Measurements from ENCODE around the gene IRX4. TPM values are rescaled to one million over a fixed set of nuclear protein-coding genes. Genes with fewer than 3 reads are reported as not detected.

The IRX4 gene
- polyA plus RNA-seq, 1 experiment: not detected

DNA sequence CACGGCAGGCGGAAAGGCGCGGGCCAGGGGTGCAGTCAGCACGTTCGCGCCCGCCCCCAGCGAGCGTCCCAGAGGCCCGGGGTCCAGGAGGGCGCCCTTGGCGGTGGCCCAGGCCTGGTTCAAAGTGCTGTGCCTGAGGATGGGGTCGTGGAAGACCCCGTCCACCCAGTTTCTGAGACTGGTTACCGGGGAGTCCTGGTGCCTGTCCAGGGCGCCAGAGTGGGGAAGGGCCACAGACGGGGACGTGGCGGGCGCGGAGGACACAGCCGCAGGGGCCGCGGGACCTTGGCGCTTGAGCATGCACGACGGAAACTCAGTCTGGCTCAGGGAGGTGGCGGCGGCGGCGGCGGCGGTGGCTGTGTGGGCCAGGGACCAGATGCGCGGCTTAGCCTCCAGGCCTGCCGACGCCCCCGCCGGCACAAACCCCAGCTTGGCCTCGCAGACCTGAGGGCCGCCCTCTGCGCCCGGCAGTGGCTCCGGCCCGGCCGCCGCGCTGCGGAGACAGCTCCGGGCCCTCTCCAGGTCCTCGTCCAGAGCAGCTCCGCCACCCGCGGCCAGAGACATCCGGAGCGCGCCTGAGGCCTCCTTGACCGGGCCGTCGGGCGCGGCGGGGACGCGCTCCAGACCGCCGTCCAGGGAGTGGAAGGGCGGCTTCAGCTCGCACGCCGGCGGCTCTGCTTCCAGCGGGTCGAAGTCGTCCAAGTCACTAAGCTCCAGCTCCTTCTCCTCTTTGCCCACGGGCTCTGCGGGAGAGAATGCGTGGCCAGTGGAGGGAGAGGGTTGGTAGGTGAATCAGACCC is 4.5 kb downstream of the IRX4 start:
- TF ChIP-seq, protein P1, sequence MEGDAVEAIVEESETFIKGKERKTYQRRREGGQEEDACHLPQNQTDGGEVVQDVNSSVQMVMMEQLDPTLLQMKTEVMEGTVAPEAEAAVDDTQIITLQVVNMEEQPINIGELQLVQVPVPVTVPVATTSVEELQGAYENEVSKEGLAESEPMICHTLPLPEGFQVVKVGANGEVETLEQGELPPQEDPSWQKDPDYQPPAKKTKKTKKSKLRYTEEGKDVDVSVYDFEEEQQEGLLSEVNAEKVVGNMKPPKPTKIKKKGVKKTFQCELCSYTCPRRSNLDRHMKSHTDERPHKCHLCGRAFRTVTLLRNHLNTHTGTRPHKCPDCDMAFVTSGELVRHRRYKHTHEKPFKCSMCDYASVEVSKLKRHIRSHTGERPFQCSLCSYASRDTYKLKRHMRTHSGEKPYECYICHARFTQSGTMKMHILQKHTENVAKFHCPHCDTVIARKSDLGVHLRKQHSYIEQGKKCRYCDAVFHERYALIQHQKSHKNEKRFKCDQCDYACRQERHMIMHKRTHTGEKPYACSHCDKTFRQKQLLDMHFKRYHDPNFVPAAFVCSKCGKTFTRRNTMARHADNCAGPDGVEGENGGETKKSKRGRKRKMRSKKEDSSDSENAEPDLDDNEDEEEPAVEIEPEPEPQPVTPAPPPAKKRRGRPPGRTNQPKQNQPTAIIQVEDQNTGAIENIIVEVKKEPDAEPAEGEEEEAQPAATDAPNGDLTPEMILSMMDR (IDR thresholded peaks at IDR 0.05; ENCODE audit: low read depth, low read length): no peak
- peaks cover 79% of the 10 kb centered on the region for H3K27me3 ChIP-seq (ENCODE audit: control insufficient read depth, insufficient read depth, low read length)
- ChIA-PET POLR2A (no interaction called here), CTCF (no interaction called here)
- H3K9me3 ChIP-seq (ENCODE audit: control insufficient read depth, insufficient read depth, low read length): peaks cover 16% of the 10 kb centered on the region; the same call in 1 of the 2 replicates
- H3K27ac ChIP-seq (ENCODE audit: low read depth, low read length): no peak overlapping the region
- no peak for DNase-seq (ENCODE audit: low read depth, low spot score)
- no peak overlapping the region for H3K4me3 ChIP-seq (ENCODE audit: low read depth, low read length)

GRCh38 chr5:1877103-1878049 is 5.3 kb downstream of the IRX4 start:
- Histone ChIP-seq H3K27me3 (ENCODE audit: control insufficient read depth, insufficient read depth, low read length) (peaks cover 81% of the 10 kb centered on the region), H3K27ac (ENCODE audit: low read depth, low read length) (no peak overlapping the region), H3K9me3 (ENCODE audit: control insufficient read depth, insufficient read depth, low read length) (peaks cover 16% of the 10 kb centered on the region; the same call in 1 of the 2 replicates), H3K4me3 (ENCODE audit: low read depth, low read length) (no peak overlapping the region)
- TF ChIP-seq, protein P1 (IDR thresholded peaks at IDR 0.05; ENCODE audit: low read depth, low read length): no peak
- ChIA-PET CTCF (no interaction called here), POLR2A (no interaction called here)
- DNase-seq (ENCODE audit: low read depth, low spot score): no peak

- ChIA-PET CTCF (no interaction called here), POLR2A (no interaction called here)
- TF ChIP-seq, protein P1 (IDR thresholded peaks at IDR 0.05; ENCODE audit: low read depth, low read length): no peak
- H3K27me3 ChIP-seq (ENCODE audit: control insufficient read depth, insufficient read depth, low read length): peaks cover 79% of the 10 kb centered on the region
- H3K4me3 ChIP-seq (ENCODE audit: low read depth, low read length): no peak overlapping the region
- H3K9me3 ChIP-seq (ENCODE audit: control insufficient read depth, insufficient read depth, low read length): peaks cover 11% of the 10 kb centered on the region; the same call in 1 of the 2 replicates
- no peak overlapping the region for H3K27ac ChIP-seq (ENCODE audit: low read depth, low read length)
- no peak for DNase-seq (ENCODE audit: low read depth, low spot score)
Measured at GRCh38 chr5:1876660-1877064, 6.1 kb downstream of the IRX4 start.

DNA sequence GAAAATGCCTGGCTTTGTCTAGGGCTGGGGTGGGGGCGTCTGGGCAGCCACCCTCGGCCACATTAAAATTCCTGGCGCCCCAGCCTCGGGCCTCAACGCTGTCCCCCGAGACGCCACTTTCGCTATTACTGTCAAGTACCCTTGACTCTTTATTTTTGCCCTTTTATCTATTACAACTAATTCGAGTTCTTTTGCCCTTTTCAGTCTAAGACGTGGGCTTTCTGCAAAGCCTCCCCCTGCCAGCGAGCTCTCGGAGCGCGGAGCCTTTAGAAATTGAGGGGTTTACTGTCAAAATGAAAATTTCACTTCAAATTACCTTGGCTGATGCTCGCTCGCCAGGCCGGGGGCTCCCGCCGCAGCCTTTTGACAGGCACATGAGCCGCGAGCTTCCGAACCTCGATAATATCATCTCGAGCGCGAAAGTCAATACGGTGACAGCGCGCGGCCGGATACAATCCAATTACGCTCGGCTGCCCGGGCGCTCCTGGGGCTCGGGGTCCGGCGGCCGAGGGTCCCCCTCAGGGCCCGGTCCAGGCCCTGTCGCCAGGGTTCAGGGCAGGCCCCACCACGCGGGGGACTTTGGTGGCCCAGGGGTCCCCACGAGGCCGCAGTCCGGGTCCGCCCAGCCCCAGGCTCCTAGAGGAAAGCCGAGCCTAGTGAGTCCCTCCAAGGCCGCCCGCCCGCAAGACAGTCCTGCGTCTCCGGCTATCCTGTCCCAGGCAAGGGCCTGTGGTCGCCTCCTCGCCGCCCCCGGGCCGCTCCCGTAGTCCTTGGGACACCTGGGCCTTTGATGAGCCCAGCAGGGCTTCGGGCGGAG is 6.7 kb downstream of the IRX4 start:
- Histone ChIP-seq H3K4me3 (ENCODE audit: low read depth, low read length) (no peak overlapping the region), H3K27me3 (ENCODE audit: control insufficient read depth, insufficient read depth, low read length) (peaks cover 74% of the 10 kb centered on the region), H3K27ac (ENCODE audit: low read depth, low read length) (no peak overlapping the region), H3K9me3 (ENCODE audit: control insufficient read depth, insufficient read depth, low read length) (peaks cover 8% of the 10 kb centered on the region; the same call in 1 of the 2 replicates)
- CTCF ChIA-PET: no interaction called here
- POLR2A ChIA-PET: no interaction called here
- DNase-seq (ENCODE audit: low read depth, low spot score): no peak
- TF ChIP-seq, protein P1 (IDR thresholded peaks at IDR 0.05; ENCODE audit: low read depth, low read length): no peak
